ENCODE data around the gene BCAR3.
A peak's percentile ranks its signal among the peaks of the same experiment; 100 is the strongest.

Gene BCAR3

GRCh38 chr1:93611668-93612067 lies 70.0 kb downstream of the BCAR3 start:
- H3K9me3 Mint-ChIP-seq, result no peaks in the 10 kb centered on the region
- H3K4me3 Mint-ChIP-seq, result no peak overlapping the region
- ATAC-seq (ENCODE audit: low read depth) (no peak), DNase-seq (ENCODE audit: low spot score in 2 of 2) (no peak)
- H3K27me3 Mint-ChIP-seq, result no peaks in the 10 kb centered on the region
- H3K27ac Mint-ChIP-seq, result no peak overlapping the region
- no peaks in the 10 kb centered on the region for H3K36me3 Mint-ChIP-seq
- H3K4me1 Mint-ChIP-seq, result peaks cover 48% of the 10 kb centered on the region

- no peaks in the 10 kb centered on the region for H3K27me3 Mint-ChIP-seq
- peaks cover 43% of the 10 kb centered on the region for H3K4me1 Mint-ChIP-seq
- H3K9me3 Mint-ChIP-seq, result no peaks in the 10 kb centered on the region
- peak overlapping the region; percentile 64 for H3K4me3 Mint-ChIP-seq
- peak overlapping the region; percentile 46 for H3K27ac Mint-ChIP-seq
- peak; percentile 38 for ATAC-seq (ENCODE audit: low read depth)
- no peak for DNase-seq (ENCODE audit: low spot score in 2 of 2)
- peaks cover 7% of the 10 kb centered on the region for H3K36me3 Mint-ChIP-seq
These were observed 72.1 kb downstream of the BCAR3 start for GRCh38 chr1:93609536-93609935.

GRCh38 chr1:93608187-93609109 lies 73.2 kb downstream of the BCAR3 start:
- H3K27ac Mint-ChIP-seq, result peak overlapping the region; percentile 46
- peaks cover 42% of the 10 kb centered on the region for H3K4me1 Mint-ChIP-seq
- no peaks in the 10 kb centered on the region for H3K9me3 Mint-ChIP-seq
- no peak for DNase-seq (ENCODE audit: low spot score in 2 of 2)
- peak; percentile 19 for ATAC-seq (ENCODE audit: low read depth)
- H3K4me3 Mint-ChIP-seq, result peak overlapping the region; percentile 64
- no peaks in the 10 kb centered on the region for H3K27me3 Mint-ChIP-seq
- H3K36me3 Mint-ChIP-seq, result peaks cover 7% of the 10 kb centered on the region

GRCh38 chr1:93607814-93608186 lies 73.8 kb downstream of the BCAR3 start:
- peak; percentile 56 for ATAC-seq (ENCODE audit: low read depth)
- Mint-ChIP-seq H3K4me1 (peaks cover 40% of the 10 kb centered on the region), H3K36me3 (peaks cover 7% of the 10 kb centered on the region), H3K27ac (peak overlapping the region; percentile 37), H3K27me3 (no peaks in the 10 kb centered on the region), H3K9me3 (no peaks in the 10 kb centered on the region), H3K4me3 (peak overlapping the region; percentile 64)
- DNase-seq (ENCODE audit: low spot score in 2 of 2), result no peak

- ATAC-seq (ENCODE audit: low read depth), result no peak
- Mint-ChIP-seq H3K36me3 (peaks cover 7% of the 10 kb centered on the region), H3K27me3 (no peaks in the 10 kb centered on the region), H3K4me3 (no peak overlapping the region), H3K27ac (no peak overlapping the region), H3K4me1 (peaks cover 38% of the 10 kb centered on the region), H3K9me3 (no peaks in the 10 kb centered on the region)
- DNase-seq (ENCODE audit: low spot score in 2 of 2), result no peak
These were observed 75.7 kb downstream of the BCAR3 start for GRCh38 chr1:93605812-93606512.

GRCh38 chr1:93605026-93605568 lies 76.5 kb downstream of the BCAR3 start:
- H3K36me3 Mint-ChIP-seq, result peaks cover 7% of the 10 kb centered on the region
- H3K27me3 Mint-ChIP-seq, result no peaks in the 10 kb centered on the region
- H3K27ac Mint-ChIP-seq, result no peak overlapping the region
- DNase-seq (ENCODE audit: low spot score in 2 of 2) (no peak), ATAC-seq (ENCODE audit: low read depth) (no peak)
- H3K4me1 Mint-ChIP-seq, result peaks cover 38% of the 10 kb centered on the region
- no peak overlapping the region for H3K4me3 Mint-ChIP-seq
- no peaks in the 10 kb centered on the region for H3K9me3 Mint-ChIP-seq

- Mint-ChIP-seq H3K9me3 (no peaks in the 10 kb centered on the region), H3K27me3 (no peaks in the 10 kb centered on the region), H3K4me1 (peaks cover 34% of the 10 kb centered on the region), H3K36me3 (peaks cover 7% of the 10 kb centered on the region), H3K4me3 (no peak overlapping the region), H3K27ac (no peak overlapping the region)
- DNase-seq (ENCODE audit: low spot score in 2 of 2), result no peak
- ATAC-seq (ENCODE audit: low read depth), result no peak
These were observed 77.2 kb downstream of the BCAR3 start for GRCh38 chr1:93604411-93604810.

GRCh38 chr1:93603601-93604000 lies 78.0 kb downstream of the BCAR3 start:
- H3K36me3 Mint-ChIP-seq, result peaks cover 7% of the 10 kb centered on the region
- no peaks in the 10 kb centered on the region for H3K9me3 Mint-ChIP-seq
- H3K4me3 Mint-ChIP-seq, result no peak overlapping the region
- H3K27ac Mint-ChIP-seq, result no peak overlapping the region
- peaks cover 27% of the 10 kb centered on the region for H3K4me1 Mint-ChIP-seq
- no peaks in the 10 kb centered on the region for H3K27me3 Mint-ChIP-seq
- DNase-seq (ENCODE audit: low spot score in 2 of 2) (no peak), ATAC-seq (ENCODE audit: low read depth) (no peak)

GRCh38 chr1:93603106-93603505 lies 78.5 kb downstream of the BCAR3 start:
- no peak overlapping the region for H3K4me3 Mint-ChIP-seq
- DNase-seq (ENCODE audit: low spot score in 2 of 2), result no peak

GRCh38 chr1:93602101-93602500 lies 79.5 kb downstream of the BCAR3 start:
- no peak for ATAC-seq (ENCODE audit: low read depth)
- peaks cover 14% of the 10 kb centered on the region for H3K4me1 Mint-ChIP-seq
- peaks cover 7% of the 10 kb centered on the region for H3K36me3 Mint-ChIP-seq
- DNase-seq (ENCODE audit: low spot score in 2 of 2), result no peak
- H3K27ac Mint-ChIP-seq, result no peak overlapping the region
- H3K9me3 Mint-ChIP-seq, result no peaks in the 10 kb centered on the region
- no peak overlapping the region for H3K4me3 Mint-ChIP-seq
- H3K27me3 Mint-ChIP-seq, result no peaks in the 10 kb centered on the region

More at GRCh38 chr1:93603106-93603505, 78.5 kb downstream of the BCAR3 start:
- ATAC-seq (ENCODE audit: low read depth), result no peak
- peaks cover 7% of the 10 kb centered on the region for H3K36me3 Mint-ChIP-seq
- H3K27me3 Mint-ChIP-seq, result no peaks in the 10 kb centered on the region
- peaks cover 22% of the 10 kb centered on the region for H3K4me1 Mint-ChIP-seq
- no peaks in the 10 kb centered on the region for H3K9me3 Mint-ChIP-seq
- no peak overlapping the region for H3K27ac Mint-ChIP-seq

GRCh38 chr1:93601686-93602085 lies 80.0 kb downstream of the BCAR3 start:
- peaks cover 12% of the 10 kb centered on the region for H3K4me1 Mint-ChIP-seq
- DNase-seq (ENCODE audit: low spot score in 2 of 2), result no peak
- H3K27me3 Mint-ChIP-seq, result no peaks in the 10 kb centered on the region
- no peak for ATAC-seq (ENCODE audit: low read depth)
- no peaks in the 10 kb centered on the region for H3K9me3 Mint-ChIP-seq
- H3K27ac Mint-ChIP-seq, result no peak overlapping the region
- no peak overlapping the region for H3K4me3 Mint-ChIP-seq
- peaks cover 7% of the 10 kb centered on the region for H3K36me3 Mint-ChIP-seq

- peaks cover 7% of the 10 kb centered on the region for H3K36me3 Mint-ChIP-seq
- no peaks in the 10 kb centered on the region for H3K27me3 Mint-ChIP-seq
- no peak overlapping the region for H3K27ac Mint-ChIP-seq
- no peak overlapping the region for H3K4me3 Mint-ChIP-seq
- no peaks in the 10 kb centered on the region for H3K9me3 Mint-ChIP-seq
- no peak for DNase-seq (ENCODE audit: low spot score in 2 of 2)
- H3K4me1 Mint-ChIP-seq, result peaks cover 6% of the 10 kb centered on the region
- no peak for ATAC-seq (ENCODE audit: low read depth)
These were observed 81.0 kb downstream of the BCAR3 start for GRCh38 chr1:93600663-93601062.

GRCh38 chr1:93599479-93599878 lies 82.2 kb downstream of the BCAR3 start:
- no peaks in the 10 kb centered on the region for H3K36me3 Mint-ChIP-seq
- H3K9me3 Mint-ChIP-seq, result no peaks in the 10 kb centered on the region
- ATAC-seq (ENCODE audit: low read depth) (no peak), DNase-seq (ENCODE audit: low spot score in 2 of 2) (no peak)
- peaks cover 4% of the 10 kb centered on the region for H3K4me1 Mint-ChIP-seq
- no peak overlapping the region for H3K4me3 Mint-ChIP-seq
- no peaks in the 10 kb centered on the region for H3K27me3 Mint-ChIP-seq
- no peak overlapping the region for H3K27ac Mint-ChIP-seq

- Mint-ChIP-seq H3K4me3 (no peak overlapping the region), H3K36me3 (no peaks in the 10 kb centered on the region), H3K9me3 (no peaks in the 10 kb centered on the region), H3K27ac (no peak overlapping the region), H3K4me1 (peaks cover 4% of the 10 kb centered on the region), H3K27me3 (no peaks in the 10 kb centered on the region)
- no peak for DNase-seq (ENCODE audit: low spot score in 2 of 2)
- no peak for ATAC-seq (ENCODE audit: low read depth)
These were observed 82.7 kb downstream of the BCAR3 start for GRCh38 chr1:93598861-93599439.
